Stimulated activated CD8-positive, alpha-beta memory T cell treated with anti-CD3 and anti-CD28 coated beads, Interleukin-15, amount 100 ng/mL, for 1 hour (primary cell): ENCODE data around the gene MYH13.
"Not testable (repeated sequence)": the region's sequence is repeated elsewhere in the genome, so short reads cannot be mapped to it uniquely, and the experiment has no call there.

Experiments used
- DNase-seq: peaks from one replicate; pipeline ENCODE4 v3.0.0-alpha.2; 2020; ENCODE audit warnings: low read depth

MYH13 gene

DNA sequence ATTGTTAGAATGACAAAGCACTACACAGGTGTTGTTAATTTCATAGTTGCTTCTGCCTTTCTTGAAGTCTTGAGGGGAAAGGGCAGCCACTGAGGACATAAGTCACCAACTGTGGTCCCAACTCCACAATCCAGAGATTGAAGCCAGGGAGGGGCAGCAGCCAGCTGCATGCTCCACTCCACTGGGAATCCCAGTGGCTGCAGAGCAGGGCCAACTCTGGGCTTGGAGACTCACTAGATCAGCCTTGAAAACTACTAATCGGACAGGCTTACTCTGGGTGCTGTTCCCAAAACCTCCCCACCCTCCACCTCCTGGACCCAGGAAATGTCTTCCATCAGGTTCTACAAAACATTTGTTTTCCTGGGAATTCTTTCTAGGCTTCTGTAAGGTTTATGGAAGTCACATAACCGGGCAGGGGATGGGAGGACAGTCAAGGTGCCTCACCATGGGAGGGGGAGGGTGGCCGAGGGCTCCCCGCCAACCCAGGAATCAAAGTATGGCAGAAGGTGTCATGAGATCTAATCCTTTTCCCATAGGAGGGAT is 68.0 kb downstream of the MYH13 start:
- DNase-seq, result no peak

DNA sequence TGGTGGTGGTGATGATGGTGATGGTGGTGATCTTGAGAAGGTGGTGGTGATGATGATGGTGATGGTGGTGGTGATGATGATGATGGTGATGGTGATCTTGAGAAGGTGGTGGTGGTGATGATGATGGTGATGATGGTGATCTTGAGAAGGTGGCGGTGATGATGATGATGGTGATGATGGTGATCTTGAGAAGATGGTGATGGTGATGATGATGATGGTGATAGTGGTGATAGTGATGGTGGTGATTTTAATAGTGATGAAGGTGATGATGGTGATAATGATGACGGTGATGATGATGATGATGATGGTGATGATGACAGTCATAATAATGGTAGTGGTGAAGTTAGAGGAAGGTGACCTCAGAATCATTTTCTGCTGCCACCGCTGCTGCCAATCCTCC is 75.1 kb downstream of the MYH13 start:
- DNase-seq, result no peak

DNA sequence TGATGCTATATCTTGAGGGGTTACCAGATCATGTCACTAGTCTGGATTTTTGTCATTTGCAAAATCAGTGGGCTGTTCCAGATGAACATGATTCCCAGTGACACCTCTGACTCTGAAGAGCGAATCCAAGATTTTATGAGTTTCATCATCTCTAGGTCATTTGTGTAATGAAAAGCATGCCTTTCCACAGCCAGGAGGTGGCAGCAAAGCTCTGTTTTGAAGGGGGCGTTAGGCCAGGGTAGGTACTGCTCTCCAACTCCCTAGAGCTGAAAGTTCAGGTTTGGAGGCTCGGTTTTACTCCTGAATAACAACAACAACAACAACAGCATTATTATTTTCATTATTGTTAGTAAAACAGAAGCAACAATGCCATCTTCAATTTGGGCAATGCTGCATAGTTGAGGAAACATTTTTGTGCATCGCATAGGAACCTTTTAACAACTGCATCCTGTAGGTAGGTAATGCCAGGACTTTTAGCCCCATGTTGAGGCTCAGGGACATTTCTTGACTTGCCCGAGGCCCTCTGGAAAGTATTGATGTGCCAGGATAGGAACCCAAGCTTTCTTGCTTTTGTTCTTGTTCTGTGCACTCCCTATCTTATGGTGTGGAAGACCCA is 77.0 kb downstream of the MYH13 start:
- DNase-seq, result no peak

DNA sequence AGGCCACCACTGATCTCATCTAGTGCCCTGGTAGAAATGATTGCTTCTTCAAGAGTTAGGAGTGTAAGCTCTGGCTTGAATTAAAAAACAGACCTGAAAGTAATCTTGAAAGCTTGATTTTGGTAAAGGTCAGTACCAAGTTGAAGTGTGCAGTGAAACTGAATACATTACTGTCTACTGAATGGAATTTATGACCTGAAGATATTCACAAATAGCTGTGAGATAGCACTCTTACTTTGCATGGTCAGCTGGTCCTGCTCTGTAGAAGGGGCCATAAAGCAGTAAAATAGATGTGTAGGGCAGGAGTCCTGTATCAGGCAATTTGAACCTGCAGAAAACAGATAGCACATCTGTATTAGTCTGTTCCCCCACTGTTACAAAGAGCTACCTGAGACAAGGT is 78.6 kb downstream of the MYH13 start:
- no peak for DNase-seq

DNA sequence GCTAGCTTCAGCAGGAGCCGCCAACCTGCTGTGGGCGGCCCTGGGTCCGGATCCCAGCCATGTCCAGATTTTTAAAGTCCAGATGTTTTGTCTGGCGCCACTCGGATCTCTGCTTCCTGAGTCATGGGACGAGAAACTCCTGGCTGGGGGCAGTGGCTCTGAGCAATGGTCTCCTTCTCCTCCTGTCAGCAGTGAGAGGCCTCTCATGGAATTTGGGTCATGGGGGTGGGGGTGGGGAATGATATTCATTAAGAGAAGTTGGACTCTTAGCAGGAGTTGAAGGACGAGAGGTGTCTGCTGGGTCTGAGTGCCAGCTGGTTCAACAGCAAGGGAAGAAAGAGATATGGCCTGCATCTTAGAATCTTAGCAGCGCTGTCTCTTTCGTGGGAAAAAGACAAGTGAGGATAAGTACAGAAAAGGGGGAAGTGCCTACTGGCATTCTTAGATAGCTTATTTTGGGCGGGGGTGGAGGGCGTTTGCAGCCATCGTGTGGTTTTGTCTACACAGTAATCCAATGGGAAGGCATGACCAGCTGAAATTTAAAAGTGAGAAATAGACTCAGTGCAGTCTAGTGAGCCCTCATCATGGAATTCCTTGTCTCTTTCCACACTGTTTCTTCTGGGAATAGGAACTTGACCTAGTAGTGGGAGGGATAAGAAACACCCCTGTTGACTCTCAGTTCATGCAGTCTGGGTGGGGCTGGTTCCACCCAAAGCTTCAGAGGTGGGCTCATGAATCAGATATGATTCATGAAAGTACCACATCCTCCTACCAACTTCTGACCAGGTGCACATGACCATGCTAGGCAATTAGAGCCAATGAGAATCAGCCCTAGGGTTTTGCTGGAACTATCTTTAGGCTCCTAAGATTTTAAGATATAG is 80.5 kb downstream of the MYH13 start:
- no peak for DNase-seq

DNA sequence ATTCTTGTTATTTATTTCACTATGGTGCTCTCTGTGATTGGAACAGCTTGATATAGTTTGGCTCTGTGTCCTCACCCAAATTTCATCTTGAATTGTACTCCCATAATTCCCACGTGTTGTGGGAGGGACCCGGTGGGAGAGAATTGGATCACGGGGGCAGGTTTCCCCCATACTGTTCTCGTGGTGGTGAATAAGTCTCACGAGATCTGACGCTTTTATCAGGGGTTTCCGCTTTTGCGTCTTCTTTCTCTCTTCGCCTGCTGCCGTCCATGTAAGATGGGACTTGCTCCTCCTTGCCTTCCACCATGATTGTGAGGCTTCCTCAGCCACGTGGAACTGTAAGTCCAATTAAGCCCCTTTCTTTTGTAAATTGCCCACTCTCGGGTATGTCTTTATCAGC is 81.2 kb downstream of the MYH13 start:
- DNase-seq, result not testable (repeated sequence)

DNA sequence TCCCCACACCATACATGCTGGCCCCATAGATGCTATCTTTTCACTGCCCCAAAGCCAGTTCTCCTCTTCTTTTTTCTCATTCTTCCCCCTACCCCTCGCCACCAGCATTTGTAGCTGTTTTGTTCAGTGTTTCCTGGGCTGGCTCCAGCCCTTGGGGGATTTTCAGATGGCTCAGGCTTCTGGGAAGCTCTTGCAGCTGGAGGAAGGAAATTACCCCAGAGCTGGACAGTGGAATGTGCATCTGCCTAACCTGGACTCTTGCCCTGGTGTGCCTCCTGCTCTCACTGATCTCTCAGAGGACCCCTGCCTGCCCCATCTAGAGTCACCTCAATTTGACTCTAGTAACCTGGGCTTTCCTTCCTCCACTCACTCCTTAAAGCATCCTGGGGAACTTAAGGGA is 82.8 kb downstream of the MYH13 start:
- DNase-seq, result no peak

DNA sequence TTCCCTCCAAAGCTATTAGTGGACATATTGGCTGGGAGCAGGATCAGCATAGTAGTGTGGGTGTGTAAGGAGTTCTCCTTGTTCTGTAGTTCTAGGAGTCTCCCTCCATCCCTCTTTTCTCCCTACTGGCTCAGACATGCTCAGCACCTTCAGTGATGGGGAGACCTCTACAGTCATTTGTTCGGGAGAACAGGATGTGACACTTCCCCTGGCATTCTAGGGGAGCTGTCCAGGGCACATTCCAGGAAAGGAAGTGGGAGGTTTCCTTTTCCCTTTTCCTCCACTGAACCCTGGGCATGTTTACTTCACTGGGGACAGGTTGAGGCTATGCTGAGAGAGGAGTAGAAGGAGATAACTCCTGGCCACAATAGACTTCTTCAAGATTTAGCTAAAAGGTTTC is 86.5 kb downstream of the MYH13 start:
- DNase-seq, result no peak

DNA sequence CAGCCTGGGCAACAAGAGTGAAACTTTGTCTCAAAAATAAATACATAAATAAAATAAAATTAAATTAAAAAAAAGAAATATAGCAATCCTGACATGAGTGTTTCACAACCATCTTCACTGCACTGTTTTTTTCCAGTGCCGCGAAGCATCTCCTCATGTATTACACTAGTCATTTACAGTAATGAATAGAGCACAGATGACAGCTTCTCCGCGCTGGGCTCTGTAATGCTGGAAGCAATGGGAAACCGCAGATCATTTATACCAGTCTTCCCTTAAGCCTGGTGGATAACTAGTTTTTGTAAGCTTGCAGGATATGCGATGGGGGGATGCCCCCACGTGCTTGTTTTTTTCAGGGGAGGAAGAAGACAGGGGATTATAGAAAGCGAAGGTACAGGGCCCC is 86.9 kb downstream of the MYH13 start:
- DNase-seq, result no peak

DNA sequence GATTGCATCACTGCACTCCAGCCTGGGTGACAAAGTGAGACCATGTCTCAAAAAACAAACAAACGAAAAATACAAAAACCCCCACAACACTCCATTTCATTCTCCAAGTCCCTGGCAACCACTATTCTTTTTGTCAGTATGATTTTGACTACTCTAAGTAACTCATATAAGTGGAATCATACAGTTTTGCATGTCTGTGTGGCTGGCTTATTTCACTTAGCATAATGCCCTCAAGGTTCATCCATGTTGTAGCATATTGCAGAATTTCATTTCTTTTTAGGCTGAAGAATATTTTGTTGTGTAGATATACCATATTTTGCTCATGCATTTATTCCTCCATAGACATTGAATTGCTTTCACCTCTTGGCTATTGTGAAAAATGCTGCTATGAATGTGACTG is 92.7 kb downstream of the MYH13 start:
- DNase-seq, result no peak

DNA sequence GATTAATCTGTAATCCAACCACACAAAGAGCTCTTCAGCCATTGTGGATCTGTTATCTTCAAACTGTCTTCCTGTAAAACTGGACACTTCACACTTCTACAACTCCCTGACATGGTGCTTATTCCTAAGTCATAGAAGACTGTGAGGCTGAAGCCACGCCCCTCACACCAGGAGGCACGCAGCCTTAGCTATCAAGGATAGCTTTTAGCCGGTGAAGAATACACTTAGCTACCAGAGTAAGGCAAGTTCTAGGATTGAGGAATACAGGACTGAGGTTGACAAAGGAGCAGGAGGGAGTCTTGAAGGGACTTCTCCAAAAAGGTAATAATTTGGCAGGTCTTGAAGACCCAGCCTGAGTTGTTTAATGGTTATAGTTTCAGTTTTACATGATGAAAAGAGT is 94.6 kb downstream of the MYH13 start:
- DNase-seq, result no peak

DNA sequence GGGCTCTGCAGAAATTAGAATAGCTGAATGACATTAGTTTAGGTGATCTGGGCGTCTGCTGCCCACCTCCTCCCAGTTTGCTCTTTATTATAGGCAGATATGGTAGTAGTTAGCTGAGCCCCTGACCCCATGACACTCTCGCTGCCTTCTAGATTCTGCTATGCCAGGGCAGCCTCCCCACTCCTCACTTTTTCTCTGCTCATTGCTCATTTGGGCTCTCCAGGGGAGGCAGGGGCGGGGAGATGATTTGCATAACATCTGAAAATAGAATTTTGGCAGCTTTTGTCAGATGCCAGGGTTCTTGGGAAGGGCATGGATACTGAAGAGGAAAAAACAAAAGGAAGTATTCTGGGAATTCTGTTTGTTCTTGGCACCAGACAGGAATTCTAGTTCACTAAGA is 96.4 kb downstream of the MYH13 start:
- no peak for DNase-seq

DNA sequence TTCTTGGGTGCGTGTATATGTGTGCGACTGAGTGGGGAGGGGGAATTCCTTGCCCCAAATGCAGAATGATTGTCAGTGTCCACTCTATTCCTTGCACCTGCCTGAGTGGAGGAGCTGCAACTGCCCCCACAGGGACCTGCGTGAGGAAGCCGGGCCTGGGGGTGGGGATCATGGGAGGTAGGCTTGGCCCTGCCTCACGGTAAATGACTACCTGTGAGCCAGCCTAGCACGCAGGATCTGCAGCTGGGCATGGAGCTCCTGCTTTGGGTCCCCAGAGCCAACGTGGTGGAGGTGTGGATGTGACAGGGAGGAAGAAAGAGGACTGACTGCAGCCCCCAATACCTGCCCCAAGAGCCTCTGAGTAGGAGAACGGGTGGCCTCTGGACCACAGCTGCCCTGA is 97.4 kb downstream of the MYH13 start:
- no peak for DNase-seq

DNA sequence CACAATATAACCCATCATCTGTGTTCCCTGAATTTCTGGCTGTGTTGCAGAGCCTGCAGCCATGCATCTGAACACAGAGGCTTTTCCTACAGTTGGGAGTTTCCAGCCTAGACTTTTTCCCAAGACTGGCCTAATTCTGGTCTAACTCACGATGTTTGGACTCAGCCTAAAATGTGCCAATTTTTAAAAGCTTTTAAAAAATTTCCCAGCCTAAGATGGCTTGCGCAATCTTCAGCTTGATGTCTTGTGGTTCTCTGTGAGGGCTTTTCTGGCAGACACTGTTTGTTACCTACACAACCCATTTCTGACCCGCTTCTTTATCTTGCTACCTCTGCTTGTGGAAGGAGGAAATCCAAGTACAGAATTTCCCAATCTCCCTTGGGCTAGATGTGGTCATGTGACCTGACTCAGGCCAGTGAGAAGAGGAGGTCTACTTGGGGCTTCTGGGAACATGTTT is 101.7 kb downstream of the MYH13 start:
- DNase-seq, result no peak

DNA sequence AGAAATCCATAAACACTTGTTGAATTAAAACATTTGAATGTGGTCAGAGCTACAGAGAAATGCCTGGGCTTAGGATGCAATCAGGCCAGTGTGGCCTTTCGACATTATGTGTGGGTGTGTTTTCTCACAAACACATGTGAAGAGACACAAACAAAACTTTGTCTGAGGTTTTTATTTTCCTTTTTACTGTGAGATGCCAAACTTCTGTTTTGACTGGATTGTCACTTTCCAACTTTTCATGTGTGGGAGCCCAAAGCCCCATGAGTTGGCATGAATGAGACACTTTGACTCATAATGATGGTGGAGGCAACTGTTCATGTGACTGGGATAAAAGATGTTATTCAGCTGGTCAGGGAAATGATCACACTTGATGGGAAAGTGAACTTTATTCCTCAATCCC is 102.5 kb downstream of the MYH13 start:
- no peak for DNase-seq

DNA sequence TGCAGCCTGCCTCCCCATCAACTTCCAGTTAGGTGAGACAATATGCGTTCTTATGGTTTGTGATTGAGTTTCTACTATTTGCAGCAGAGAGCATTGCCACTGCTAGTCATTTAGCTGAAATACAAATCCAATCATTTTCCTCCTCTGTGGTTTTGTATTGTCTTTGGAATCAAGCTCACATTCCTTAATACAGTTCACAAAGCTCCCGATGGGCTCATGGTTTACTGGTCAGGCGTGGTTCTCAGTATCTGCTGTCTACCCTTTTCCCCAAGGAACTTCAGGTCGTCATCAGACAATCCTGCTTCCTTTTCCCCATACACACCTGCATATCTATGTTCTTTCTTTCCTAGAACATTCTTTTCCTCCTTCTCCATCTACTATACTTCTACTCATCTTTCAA is 104.8 kb downstream of the MYH13 start:
- DNase-seq, result no peak

DNA sequence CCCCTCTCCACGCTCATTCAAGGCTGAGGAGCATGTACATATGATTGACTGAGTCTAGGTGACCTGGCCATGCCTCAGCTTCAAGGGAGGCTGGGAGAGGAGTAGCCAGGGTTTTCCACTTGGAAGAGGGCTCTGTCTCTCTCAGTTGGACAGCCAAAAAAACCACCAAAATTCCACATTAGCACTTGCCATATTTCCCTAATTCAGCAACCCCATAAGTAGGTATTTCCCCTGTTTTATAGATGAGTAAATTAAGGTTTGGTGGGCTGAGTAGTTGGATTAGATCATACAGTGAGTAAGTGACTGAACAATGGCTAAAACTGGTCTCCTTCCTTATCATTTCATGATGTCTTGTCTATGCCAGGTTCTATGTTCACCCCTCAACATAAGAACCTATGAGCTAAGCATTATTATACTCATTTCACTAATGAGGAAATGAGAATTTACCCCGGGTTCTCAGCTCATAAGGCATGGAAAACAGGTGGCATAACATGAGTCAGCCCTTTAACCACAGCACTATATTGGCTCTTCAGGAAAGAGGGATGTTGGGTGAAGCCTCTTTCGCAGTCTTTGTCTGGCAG is 106.4 kb downstream of the MYH13 start:
- DNase-seq, result no peak

DNA sequence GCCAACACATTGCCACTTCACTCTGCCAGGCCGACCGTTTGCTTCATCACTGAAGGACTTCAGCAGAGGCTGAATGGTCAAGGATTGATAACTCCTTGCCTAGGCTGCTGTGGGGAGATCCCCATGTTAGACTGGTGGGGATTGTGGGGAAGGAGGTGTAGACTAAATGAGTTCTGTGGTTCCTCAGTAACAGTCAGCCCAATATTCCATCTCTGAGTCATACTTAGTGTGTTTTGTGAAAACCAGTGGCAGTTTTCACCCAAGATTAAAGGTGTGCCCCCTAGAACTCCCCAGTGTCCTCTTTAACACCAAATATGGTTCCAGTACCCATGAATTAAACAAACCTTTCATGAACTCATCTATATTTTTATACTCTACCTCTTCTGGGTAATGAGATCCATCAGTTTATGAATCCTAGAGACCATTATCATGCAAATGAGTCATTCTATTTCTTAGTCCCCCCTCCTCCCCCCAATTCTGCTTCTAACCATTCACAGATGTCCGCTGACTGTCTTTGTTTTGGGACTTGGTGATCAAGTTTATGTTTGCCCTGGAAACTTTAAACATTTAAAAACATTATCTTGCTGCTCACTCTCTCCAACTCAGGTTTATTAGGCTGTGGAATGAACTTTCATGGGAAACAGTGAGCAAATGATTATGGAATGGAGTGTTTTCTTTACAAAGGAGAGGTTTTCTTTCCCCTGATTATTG is 107.6 kb downstream of the MYH13 start:
- no peak for DNase-seq

DNA sequence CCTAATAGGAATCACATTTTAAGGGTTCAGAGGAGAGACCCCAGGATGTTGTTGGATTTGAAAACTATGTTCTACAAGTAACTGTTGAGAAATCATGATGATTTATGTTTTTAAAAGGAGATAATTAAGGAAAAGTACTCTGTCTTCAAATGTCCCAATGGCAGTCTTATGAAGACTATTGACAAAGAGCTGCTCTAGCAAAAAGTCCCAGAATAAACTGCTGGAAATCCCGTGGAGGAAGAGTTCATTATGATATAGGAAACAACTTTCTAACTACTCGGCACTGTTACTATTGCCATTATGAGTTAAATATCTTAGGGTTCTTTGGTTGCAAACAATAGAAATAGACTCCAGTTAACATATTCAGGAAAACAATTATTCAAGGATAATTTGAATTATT is 108.8 kb downstream of the MYH13 start:
- no peak for DNase-seq

DNA sequence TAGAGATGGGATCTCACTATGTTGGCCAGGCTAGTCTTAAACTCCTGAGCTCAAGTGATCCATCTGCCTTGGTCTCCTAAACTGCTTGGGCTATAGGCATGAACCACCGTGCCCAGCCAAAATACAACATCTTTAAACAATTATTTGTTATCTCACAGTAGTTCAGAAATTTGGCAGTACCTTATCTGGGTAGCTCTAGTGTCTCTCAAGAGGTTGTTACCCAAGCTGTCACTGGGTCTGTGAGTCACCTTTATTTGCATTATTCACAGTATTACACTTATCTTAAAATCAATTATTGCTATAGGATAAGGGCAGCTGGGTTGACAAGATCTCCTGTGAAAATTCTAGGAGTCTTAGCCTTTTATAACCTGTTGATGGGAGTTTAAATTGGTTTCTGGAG is 110.4 kb downstream of the MYH13 start:
- DNase-seq, result no peak

DNA sequence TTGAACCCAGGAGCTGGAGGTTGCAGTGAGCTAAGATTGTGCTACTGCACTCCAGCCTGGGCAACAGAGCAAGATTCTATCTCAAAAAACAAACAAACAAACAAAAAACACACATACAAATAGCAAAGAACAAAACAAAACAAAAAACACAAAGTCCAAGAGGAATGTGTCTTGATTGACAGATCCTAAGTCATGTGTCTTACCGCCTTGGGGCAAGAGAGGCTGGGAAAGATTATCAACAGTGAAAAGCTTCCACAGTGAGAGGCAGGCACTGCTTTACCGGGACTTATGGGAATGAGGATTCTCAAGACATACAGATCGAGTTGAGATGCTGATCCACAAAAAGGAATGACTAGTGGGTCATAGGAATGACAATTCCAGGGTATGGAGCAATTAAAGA is 111.7 kb downstream of the MYH13 start:
- DNase-seq, result no peak

DNA sequence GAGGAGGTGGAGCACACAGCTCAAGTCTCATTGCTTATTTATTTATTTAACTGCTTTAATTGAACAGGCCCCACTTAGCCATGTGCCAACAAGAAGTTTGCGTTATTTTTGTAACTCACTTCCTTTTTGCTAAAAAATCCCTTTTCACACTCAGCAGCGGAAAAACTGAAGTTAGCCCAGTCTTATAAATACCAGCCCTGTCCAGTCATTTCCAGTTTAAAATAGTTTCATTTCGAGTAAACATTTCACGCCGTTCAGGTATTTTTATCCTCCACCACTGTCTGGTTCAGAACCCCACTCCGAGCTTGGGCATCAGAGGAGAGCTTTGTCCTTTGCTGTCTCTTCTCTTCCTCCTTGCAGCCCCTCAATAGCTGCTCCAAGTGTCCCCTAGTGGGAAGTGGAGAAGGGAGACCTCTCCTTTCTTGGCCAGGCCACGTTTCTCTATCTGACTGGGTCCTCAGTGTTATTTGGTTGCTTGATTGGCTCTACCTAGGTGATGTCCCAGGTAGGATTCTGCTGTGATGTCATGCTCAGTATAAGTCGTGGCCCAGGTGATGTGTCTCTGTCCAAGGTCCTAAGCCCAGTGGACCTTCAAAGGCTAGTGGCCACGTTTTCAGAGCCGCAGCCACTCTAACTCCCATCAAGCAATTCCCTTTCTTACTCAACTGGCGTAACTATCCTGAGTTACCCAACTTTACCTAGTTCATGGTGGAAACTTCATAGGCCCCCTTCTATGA is 121.4 kb downstream of the MYH13 start:
- no peak for DNase-seq
